ENCODE data around the gene DMXL1. TPM values are rescaled to one million over a fixed set of nuclear protein-coding genes. Genes with fewer than 3 reads are reported as not detected.
A peak's percentile ranks its signal among the peaks of the same experiment; 100 is the strongest.
"Not testable (repeated sequence)": the region's sequence is repeated elsewhere in the genome, so short reads cannot be mapped to it uniquely, and the experiment has no call there.

DMXL1 gene
- total RNA-seq, 2 donors from 2014 or later, result 21.2 to 36.0 TPM

- H3K27ac Mint-ChIP-seq, result peak overlapping the region; percentile 58
These were observed 167.6 kb downstream of the DMXL1 start for GRCh38 chr5:119238265-119239118.

GRCh38 chr5:119239119-119239417 lies 168.2 kb downstream of the DMXL1 start:
- H3K27ac Mint-ChIP-seq, result peak overlapping the region; percentile 28
- peaks cover 6% of the 10 kb centered on the region for H3K4me1 Mint-ChIP-seq
- H3K36me3 Mint-ChIP-seq (ENCODE audit: low read depth), result peaks cover 25% of the 10 kb centered on the region
- H3K9me3 Mint-ChIP-seq, result no peaks in the 10 kb centered on the region
- no peaks in the 10 kb centered on the region for H3K27me3 Mint-ChIP-seq
- peak overlapping the region; percentile 28 for H3K4me3 Mint-ChIP-seq
- no peak for ATAC-seq (replicated peaks)

More at GRCh38 chr5:119238265-119239118, 167.6 kb downstream of the DMXL1 start:
- Mint-ChIP-seq H3K9me3 (no peaks in the 10 kb centered on the region), H3K27me3 (no peaks in the 10 kb centered on the region), H3K4me1 (peaks cover 6% of the 10 kb centered on the region), H3K36me3 (ENCODE audit: low read depth) (peaks cover 26% of the 10 kb centered on the region), H3K4me3 (peak overlapping the region; percentile 28)
- peak; percentile 70 for ATAC-seq (replicated peaks)

GRCh38 chr5:119239826-119240225 lies 168.9 kb downstream of the DMXL1 start:
- not testable (repeated sequence) for ATAC-seq (replicated peaks)

GRCh38 chr5:119243888-119244287 lies 173.0 kb downstream of the DMXL1 start:
- H3K27ac Mint-ChIP-seq, result no peak overlapping the region
- H3K27me3 Mint-ChIP-seq, result no peaks in the 10 kb centered on the region
- H3K4me3 Mint-ChIP-seq, result no peak overlapping the region
- H3K4me1 Mint-ChIP-seq, result no peaks in the 10 kb centered on the region
- H3K36me3 Mint-ChIP-seq (ENCODE audit: low read depth), result peaks cover 19% of the 10 kb centered on the region
- no peaks in the 10 kb centered on the region for H3K9me3 Mint-ChIP-seq
- ATAC-seq (replicated peaks), result no peak

More at GRCh38 chr5:119239826-119240225, 168.9 kb downstream of the DMXL1 start:
- H3K36me3 Mint-ChIP-seq (ENCODE audit: low read depth), result peaks cover 21% of the 10 kb centered on the region
- H3K9me3 Mint-ChIP-seq, H3K4me3 Mint-ChIP-seq, H3K27ac Mint-ChIP-seq, H3K27me3 Mint-ChIP-seq, H3K4me1 Mint-ChIP-seq: not testable (repeated sequence)

- H3K9me3 Mint-ChIP-seq, result peaks cover 15% of the 10 kb centered on the region
- ATAC-seq (replicated peaks), result peak; percentile 54
These were observed 180.3 kb downstream of the DMXL1 start for GRCh38 chr5:119250946-119251901.

GRCh38 chr5:119255571-119256356 lies 184.9 kb downstream of the DMXL1 start:
- ATAC-seq (replicated peaks), result peak; percentile 64
- no peak overlapping the region for H3K27ac Mint-ChIP-seq
- peaks cover 9% of the 10 kb centered on the region for H3K36me3 Mint-ChIP-seq (ENCODE audit: low read depth)
- peaks cover 7% of the 10 kb centered on the region for H3K4me1 Mint-ChIP-seq
- peaks cover 15% of the 10 kb centered on the region for H3K9me3 Mint-ChIP-seq
- H3K4me3 Mint-ChIP-seq, result no peak overlapping the region
- H3K27me3 Mint-ChIP-seq, result no peaks in the 10 kb centered on the region

More at GRCh38 chr5:119250946-119251901, 180.3 kb downstream of the DMXL1 start:
- Mint-ChIP-seq H3K4me3 (no peak overlapping the region), H3K27ac (no peak overlapping the region), H3K27me3 (no peaks in the 10 kb centered on the region), H3K4me1 (peaks cover 7% of the 10 kb centered on the region), H3K36me3 (ENCODE audit: low read depth) (peaks cover 16% of the 10 kb centered on the region)

GRCh38 chr5:119257613-119258012 lies 186.7 kb downstream of the DMXL1 start:
- no peak overlapping the region for H3K27ac Mint-ChIP-seq
- peaks cover 11% of the 10 kb centered on the region for H3K9me3 Mint-ChIP-seq
- peaks cover 7% of the 10 kb centered on the region for H3K4me1 Mint-ChIP-seq
- no peak for ATAC-seq (replicated peaks)
- no peaks in the 10 kb centered on the region for H3K27me3 Mint-ChIP-seq
- peaks cover 3% of the 10 kb centered on the region for H3K36me3 Mint-ChIP-seq (ENCODE audit: low read depth)
- no peak overlapping the region for H3K4me3 Mint-ChIP-seq

- Mint-ChIP-seq H3K9me3 (no peaks in the 10 kb centered on the region), H3K27me3 (no peaks in the 10 kb centered on the region), H3K27ac (no peak overlapping the region), H3K4me1 (peaks cover 14% of the 10 kb centered on the region), H3K4me3 (no peak overlapping the region), H3K36me3 (ENCODE audit: low read depth) (no peaks in the 10 kb centered on the region)
- no peak for ATAC-seq (replicated peaks)
These were observed 192.8 kb downstream of the DMXL1 start for GRCh38 chr5:119263639-119264038.

GRCh38 chr5:119264186-119264585 lies 193.3 kb downstream of the DMXL1 start:
- Mint-ChIP-seq H3K9me3 (no peaks in the 10 kb centered on the region), H3K4me3 (no peak overlapping the region), H3K36me3 (ENCODE audit: low read depth) (peaks cover 4% of the 10 kb centered on the region), H3K4me1 (peaks cover 14% of the 10 kb centered on the region), H3K27me3 (no peaks in the 10 kb centered on the region), H3K27ac (no peak overlapping the region)
- no peak for ATAC-seq (replicated peaks)

GRCh38 chr5:119267958-119268386 lies 197.1 kb downstream of the DMXL1 start:
- Mint-ChIP-seq H3K36me3 (ENCODE audit: low read depth) (peaks cover 42% of the 10 kb centered on the region), H3K4me3 (peak overlapping the region; percentile 89), H3K9me3 (no peaks in the 10 kb centered on the region), H3K27me3 (no peaks in the 10 kb centered on the region), H3K27ac (peak overlapping the region; percentile 84), H3K4me1 (peaks cover 34% of the 10 kb centered on the region)
- peak; percentile 74 for ATAC-seq (replicated peaks)

GRCh38 chr5:119268387-119269060 lies 197.6 kb downstream of the DMXL1 start:
- Mint-ChIP-seq H3K36me3 (ENCODE audit: low read depth) (peaks cover 48% of the 10 kb centered on the region), H3K27me3 (no peaks in the 10 kb centered on the region), H3K4me3 (peak overlapping the region; percentile 89), H3K27ac (peak overlapping the region; percentile 84), H3K9me3 (no peaks in the 10 kb centered on the region), H3K4me1 (peaks cover 38% of the 10 kb centered on the region)
- ATAC-seq (replicated peaks), result peak; percentile 91

- Mint-ChIP-seq H3K36me3 (ENCODE audit: low read depth) (peaks cover 55% of the 10 kb centered on the region), H3K4me1 (peaks cover 44% of the 10 kb centered on the region), H3K4me3 (peak overlapping the region; percentile 89), H3K27me3 (no peaks in the 10 kb centered on the region), H3K9me3 (no peaks in the 10 kb centered on the region), H3K27ac (peak overlapping the region; percentile 84)
- ATAC-seq (replicated peaks), result peak; percentile 47
These were observed 198.4 kb downstream of the DMXL1 start for GRCh38 chr5:119269061-119269944.

GRCh38 chr5:119270121-119270565 lies 199.3 kb downstream of the DMXL1 start:
- Mint-ChIP-seq H3K36me3 (ENCODE audit: low read depth) (peaks cover 63% of the 10 kb centered on the region), H3K27me3 (no peaks in the 10 kb centered on the region), H3K9me3 (no peaks in the 10 kb centered on the region), H3K27ac (peak overlapping the region; percentile 84), H3K4me1 (peaks cover 52% of the 10 kb centered on the region), H3K4me3 (peak overlapping the region; percentile 89)
- ATAC-seq (replicated peaks), result no peak

Data from activated T-helper 17 cell treated with anti-CD3 and anti-CD28 coated beads, Interleukin-2, amount 50 U/mL, for 72 hours (primary cell).